NCI-H82 treated with DMSO at 0.1 percent for 48 hours (cell line): Measurements from ENCODE around the gene IDI2.
"Not testable (repeated sequence)": the region's sequence is repeated elsewhere in the genome, so short reads cannot be mapped to it uniquely, and the experiment has no call there.

ENCODE experiments used
- DNase-seq: peaks from one replicate; lab custom pipeline; 2025; ENCODE audit not compliant: unreplicated experiment; lab: John Stamatoyannopoulos, UW

Gene IDI2

DNA sequence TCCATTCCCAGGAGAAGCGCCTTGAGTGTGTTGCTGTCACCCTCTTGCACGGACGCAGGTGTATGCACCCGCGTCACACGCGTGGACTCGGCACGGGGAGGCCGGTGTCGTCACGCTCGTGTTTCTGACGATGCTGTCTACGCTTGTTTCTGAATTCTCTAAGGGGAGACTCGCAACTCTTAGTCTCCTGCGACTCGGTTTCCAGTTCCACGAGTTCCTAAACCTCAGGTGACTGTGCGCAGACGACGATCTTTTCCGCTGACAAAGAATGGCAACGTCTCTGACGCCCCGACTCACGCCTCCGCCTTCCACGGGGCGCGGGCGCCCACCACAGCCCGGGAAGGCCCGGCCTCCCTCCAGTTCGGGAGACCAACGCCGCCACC, 22.7 kb upstream of the IDI2 start:
- DNase-seq, result no peak

DNA sequence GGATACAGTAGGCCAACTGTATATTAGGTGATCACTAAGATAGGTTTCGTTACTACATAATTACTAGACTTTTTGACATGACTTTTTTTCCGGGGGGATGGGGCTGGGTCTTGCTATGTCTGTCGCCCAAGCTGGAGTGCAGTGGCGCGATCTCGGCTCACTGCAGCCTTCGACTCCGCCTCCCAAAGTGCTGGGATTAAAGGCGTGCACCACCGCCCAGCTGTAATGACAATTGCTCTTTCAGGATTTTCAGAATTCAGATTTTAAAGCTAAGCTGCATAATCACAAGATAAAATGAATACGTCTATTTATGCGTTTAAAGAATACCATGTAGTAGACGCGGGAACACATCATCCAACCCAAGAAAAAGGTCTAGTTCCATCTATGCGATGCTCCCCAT, 22.3 kb upstream of the IDI2 start:
- DNase-seq, result no peak

DNA sequence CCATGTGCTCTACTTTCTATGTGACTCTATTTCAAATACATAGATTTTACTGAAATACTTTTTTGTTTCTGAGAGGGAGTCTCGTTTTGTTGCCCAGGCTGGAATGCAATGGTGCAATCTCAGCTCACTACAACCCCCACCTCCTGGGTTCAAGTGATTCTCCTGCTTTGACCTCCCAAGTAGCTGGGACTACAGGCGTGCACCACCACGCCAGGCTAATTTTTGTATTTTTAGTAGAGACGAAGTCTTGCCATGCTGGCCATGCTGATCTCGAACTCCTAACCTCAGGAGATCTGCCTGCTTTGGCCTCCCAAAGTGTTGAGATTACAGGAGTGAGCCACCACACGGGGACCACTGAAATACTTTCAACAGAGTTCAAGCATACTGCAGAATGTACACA, 19.8 kb upstream of the IDI2 start:
- no peak for DNase-seq

DNA sequence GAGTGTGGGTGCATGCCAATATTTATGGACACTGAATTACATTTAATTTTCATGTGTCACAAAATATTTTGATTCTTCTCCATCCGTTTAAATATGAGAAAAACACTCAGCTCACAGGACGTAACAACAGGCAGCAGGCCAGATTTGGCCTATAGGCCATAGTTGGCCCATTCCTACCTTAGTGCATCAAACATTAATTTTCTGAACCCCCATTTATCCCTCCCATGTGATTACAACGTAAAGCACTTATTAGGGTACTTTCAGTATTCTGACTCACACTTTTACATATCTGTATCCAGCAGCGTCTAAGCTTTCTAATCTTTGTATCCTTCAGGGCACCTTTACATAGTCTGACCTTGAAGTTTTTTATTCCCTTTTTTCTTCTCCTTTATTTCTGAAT, 19.3 kb upstream of the IDI2 start:
- no peak for DNase-seq

DNA sequence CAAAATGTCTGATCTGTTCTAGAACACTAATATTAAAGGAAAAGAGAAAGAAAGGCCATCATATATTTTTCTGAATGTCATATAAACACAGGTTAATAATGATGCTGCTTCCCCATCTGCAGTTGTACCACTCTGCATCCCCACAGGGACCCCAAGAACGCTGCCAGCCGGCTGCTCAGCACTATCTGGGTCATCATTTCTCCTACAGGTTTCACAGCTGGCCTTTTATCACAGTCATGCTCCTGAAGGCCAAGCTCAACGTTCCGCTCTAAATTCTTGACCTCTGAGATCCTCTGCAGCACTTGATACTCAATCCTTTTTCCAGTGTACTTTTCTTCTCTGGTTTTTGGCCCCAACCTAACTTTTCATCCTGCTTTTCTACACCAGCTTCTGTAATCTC, 18.5 kb upstream of the IDI2 start:
- DNase-seq, result no peak

DNA sequence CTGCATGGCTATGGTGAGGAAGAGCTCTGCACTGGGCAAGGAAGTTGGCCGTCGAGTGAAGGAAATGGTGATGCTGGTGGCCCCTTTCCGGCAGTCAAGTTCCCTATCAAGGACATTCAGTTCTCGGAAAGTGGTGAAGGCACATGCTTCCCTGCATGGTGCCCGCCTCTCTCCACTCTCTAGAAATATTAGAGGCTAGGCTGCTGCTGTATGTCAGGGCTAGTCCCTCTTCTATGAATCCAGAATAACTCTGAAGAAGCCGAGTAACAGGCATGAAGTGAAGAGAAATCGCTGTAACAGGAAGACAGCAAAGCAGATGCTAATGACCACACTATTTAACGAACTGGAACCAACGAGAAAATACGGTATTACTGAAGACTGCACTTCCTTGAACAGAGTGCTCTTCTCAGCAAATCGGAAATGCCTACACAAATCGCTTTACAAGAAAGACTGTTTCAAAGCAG, 17.9 kb upstream of the IDI2 start:
- DNase-seq, result no peak

DNA sequence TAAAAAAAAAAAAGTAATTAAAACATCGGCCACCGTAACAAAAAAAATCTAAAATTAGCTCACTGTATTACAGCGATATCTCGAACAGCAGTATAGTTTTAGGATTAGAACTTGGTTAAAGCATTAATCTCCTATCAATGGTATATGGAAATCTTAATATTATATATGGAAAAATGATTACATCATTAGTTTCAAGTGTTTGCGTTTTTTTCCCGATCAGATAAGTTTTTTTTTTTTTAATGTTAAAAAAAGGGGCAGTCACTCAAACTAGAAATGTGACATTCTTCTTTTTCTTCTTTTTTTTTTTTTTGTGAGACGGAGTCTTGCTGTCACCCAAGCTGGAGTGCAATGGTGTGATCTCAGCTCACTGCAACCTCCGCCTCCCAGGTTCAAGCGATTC, 15.9 kb upstream of the IDI2 start:
- DNase-seq, result no peak

DNA sequence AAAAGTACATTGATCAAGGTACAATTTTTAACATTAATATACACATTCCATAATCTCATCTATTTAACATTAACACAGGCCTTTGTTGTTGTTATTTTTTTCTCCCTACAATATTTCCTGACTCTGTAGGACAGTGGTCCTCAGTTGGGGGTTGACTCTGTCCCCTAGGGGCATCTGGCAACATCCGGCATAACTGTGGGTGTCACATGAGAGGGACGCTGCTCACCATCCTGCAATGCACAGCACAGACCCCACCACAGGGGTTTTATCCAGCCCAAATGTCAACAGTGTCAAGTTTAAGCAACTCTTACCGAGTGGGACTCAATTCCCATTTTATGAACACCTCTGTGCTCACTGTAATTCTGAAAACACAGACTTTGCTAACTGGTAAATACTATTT, 14.5 kb upstream of the IDI2 start:
- DNase-seq, result no peak

DNA sequence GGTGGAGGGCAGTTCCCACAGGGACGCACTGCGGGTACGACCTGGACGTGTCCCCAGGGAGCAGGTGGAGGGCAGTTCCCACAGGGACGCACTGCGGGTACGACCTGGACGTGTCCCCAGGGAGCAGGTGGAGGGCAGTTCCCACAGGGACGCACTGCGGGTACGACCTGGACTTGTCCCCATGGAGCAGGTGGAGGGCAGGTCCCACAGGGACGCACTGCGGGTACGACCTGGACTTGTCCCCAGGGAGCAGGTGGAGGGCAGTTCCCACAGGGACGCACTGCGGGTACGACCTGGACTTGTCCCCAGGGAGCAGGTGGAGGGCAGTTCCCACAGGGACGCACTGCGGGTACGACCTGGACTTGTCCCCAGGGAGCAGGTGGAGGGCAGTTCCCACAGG, 13.1 kb upstream of the IDI2 start:
- DNase-seq, result not testable (repeated sequence)

DNA sequence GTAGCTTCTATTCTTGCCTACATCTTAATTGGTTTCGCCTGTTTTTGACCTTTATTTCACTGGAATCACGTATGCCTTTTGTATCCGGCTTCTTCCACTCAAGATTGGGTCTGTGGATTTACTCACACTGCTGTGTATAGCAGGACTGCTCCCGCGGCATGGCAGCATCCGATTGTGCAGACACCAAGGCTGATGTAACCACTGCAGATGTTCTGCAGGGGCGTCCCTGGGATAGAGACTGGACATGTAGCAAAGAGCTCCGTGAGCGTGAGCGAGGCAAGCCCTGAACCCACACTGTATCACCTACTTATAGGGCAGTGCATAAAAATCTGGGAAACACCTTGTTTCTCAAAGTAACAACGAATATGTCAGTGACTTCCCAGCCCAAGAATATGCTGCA, 11.4 kb upstream of the IDI2 start:
- DNase-seq, result no peak

DNA sequence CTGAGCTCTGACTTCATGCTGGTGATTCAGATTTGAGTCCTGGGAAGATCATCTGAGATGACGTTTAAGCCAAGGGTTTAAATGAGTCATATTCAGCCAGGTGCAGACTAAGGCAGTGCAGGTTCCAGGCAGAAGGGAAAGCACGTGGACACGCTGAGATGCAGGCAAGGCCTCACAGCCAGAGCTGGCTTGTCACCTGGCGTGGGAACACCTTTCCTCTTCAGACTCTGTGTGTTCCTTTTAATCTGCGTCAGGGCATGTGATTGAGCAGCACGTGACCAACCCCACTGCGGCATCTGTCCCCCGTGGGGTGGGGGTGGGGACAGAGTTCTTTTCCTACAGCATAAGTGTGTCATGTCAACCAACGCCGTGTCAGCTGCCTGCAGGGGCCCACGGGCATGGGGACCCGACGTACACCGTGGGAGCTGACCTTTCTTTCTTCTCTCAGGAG, 10.7 kb upstream of the IDI2 start:
- DNase-seq, result no peak

DNA sequence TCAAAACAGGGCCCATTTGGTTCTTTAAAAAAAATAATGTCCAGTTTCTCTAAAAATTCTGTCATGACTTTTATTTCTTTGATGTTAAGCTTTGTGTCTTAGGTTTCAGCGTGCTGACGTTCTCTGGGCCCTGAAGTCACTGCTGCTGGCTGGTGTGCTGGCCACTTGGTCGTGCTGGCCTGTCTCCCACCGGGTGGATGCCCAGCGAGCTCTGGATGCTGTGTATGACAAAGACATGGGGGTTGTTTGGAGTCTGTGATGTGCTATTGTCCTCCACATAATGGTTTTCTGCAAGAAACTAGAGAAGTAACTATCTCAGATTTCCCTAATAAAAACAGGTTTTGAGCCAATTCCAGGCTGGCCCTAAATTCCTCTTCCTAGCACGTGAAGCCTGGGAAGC, 9.5 kb upstream of the IDI2 start:
- DNase-seq, result no peak

DNA sequence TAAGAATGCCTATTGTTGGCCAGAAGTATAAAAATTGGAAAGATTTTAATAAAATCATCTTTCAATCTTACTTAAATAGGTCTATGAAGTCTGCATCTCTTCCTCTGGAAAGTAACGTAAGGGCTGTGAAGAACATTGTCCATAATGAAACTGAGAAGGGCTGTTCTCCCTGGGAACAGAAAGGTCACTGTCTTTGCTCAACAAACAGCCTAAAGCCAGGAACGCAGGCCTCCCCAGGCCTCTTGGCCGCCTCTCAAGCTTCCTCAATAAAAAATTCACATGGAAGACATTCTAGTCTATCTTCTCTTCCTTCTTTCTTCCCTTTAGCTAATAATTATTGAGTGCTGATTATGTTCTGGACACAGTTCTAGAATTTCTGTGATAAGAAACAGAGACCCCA, 9.1 kb upstream of the IDI2 start:
- no peak for DNase-seq

DNA sequence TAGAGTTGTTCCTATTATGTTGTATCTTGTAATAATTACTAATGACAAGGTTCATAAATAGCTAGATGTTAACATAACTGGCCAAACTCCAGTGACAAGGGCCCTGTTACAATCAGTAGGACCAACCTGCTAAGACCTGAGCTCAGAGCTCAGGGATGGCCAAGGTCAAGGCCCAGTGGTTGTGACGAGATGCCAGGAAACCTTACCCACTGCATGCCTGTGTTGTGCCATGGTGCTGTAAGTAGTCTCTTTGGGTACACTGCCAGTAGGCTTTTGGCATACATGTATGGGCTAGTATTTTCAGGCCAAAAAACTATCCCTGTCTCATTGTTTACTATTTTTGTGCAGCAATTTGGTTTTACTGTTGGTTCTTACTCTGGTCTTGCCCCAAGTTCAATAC, 7.9 kb upstream of the IDI2 start:
- DNase-seq, result no peak

DNA sequence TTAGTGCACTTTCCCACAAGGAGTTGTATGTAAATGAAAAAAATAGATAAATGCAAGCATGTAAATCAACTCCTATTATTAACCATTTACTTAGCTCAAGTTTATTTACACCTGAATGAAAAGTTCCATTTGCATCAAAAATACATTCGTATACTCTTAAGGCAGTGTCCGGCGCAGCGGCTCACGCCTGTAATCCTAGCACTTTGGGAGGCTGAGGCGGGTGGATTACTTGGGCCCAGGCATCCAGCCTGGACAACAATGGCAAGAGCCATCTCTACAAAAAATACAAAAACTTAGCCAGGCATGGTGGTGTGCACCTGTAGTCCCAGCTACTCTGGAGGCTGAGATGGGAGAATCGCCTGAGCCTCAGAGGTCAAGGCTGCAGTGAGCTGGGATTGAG, 4.2 kb upstream of the IDI2 start:
- DNase-seq, result no peak

DNA sequence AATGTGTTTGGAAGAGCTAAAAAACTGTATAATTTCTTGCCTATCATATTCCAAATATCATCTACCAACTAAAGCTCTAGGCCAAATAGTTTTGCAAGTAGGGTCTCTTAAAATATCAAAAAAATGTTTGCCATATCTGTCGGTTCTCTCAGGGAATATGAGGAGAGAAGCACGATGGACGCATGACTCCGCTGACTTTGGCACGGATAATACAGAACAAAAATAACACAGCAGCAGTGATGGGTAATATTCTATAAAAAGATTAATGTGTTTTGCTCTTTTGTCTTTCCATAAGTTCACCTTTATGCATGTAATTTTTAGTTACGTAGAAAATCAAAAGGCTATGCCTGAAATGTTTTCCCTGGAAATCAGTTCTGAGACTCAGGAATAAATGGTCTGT, 919 bp upstream of the IDI2 start:
- no peak for DNase-seq

DNA sequence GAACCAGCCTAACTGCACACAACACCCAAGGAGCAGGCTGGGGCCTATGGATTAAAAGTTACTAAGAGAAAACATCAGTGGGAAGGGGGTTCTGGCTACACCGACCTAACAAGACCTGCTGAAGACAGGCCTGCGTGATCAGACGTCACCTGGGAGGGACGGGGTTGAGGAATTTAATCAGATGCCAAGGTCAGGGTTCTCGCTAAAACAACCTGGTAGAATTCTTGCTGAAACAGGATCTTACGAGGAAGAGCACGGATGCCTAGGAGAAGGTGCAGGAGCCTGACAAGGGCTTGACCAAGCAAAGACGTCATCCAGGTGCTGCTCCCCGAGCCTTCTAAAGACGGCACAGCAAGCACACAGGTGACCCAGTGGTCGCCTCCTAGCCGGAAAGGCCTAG, 1.6 kb downstream of the IDI2 start:
- no peak for DNase-seq

DNA sequence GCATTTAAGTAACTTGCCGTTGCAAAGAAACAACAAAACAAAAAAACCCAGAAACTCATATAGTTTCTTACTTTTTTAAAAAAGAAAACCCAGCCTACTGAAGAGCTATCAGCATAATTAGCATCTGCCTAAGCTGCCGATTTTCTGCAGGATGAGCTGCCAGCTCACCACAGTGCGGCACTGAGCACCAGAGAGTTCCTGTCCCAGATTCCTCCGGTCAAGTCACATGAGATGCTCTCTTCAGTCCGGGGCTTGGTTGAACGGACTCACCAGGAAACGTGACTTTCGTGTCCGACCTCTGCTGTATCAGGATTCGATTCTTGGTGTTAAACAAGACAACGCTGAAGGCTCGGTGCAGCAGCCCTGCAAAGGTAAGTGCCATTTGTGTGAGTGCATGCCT, 3.2 kb downstream of the IDI2 start:
- DNase-seq, result no peak

DNA sequence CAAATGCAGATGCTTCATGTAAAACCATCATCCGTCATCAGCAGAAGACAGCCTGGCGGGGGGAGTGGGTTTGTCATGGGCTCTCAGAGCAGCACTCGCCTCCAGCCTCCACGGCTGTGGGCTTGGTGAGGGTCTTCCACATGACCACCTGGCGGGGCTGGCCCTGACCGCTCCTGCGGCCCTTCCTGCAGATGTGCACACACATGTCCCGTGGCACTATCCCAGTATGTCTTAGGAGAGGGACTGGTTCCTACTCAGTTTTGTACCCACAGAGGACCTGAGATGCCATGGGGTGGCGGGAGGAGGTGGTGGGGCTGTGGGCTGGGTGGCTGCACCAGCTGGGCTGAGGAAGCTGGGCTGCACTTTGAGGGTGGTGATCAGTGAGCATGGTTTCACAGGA, 4.7 kb downstream of the IDI2 start:
- no peak for DNase-seq

DNA sequence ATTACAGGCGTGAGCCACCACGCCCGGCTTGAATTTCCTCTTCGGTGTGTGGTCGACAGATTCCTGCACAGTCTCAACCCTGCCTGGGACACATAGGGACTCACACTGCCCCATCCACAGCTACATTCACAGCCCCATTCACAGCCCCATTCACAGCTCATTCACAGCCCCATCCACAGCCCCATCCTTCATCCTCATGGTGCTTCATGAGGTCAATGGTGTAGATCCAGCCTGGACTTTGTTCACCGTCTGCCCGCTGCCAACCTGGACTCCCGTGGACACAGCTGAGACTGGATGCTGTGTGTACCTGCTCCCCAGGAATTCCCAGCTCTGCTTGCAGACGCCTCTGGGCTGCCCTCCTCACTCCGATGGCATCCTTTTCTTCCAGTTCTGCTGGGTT, 5.2 kb downstream of the IDI2 start:
- DNase-seq, result no peak

DNA sequence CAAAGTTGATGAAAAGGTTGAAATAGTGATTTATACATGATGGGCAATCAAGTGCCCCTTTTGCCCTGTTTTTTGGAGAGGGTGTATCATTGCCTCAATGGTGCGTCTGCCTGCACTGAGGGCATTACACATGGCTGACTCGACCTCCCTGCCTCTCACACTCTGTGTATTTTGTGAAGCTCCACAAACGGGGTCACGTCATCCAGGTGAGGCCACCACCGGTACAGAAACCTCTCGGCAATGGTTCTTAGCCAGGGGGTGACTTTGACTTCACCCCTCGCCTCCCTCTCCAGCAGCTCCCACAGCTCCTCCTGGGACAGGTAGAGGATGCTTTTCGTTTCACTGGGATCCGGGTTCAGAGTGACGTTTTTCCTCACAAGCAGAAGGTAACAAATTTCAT, 6.3 kb downstream of the IDI2 start:
- no peak for DNase-seq

DNA sequence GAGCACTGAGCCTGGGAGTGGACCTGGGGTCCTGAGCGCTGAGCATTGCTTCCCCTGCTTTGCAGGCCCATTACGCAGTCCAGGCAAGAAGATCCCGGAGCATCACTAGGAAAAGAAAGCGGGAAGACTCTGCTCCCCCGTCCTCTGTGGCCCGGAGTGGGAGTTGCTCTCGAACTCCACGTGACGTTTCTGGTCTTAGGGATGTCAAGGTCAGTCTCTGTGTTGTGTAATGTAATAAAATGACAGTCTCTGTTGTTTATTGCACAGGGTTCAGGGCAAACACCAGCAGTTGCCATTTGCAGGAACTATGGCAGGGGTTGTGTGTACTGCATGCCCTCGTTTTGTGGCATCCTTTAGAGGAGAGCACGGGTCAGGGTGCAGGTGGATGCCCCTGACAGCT, 10.0 kb downstream of the IDI2 start:
- no peak for DNase-seq

DNA sequence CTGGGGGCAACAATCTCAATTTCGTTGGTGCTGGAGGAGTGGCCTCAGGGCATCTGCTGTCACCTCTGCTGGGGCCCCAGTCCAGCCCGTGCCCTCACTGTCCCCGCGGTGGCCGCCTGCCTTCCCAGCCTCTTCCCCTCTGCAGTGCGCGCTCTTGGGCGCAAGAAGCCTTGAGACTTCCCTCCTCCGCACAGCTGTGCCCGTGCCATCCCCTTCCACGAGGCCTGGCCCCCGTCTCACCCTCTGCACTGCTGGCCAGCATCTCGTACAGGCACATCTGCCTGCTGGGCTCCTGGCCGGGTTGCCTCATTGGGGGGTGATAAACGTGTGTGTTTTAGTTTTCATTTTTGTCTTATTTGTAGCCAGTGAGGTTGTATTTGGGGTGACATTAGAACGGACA, 14.0 kb downstream of the IDI2 start:
- no peak for DNase-seq

DNA sequence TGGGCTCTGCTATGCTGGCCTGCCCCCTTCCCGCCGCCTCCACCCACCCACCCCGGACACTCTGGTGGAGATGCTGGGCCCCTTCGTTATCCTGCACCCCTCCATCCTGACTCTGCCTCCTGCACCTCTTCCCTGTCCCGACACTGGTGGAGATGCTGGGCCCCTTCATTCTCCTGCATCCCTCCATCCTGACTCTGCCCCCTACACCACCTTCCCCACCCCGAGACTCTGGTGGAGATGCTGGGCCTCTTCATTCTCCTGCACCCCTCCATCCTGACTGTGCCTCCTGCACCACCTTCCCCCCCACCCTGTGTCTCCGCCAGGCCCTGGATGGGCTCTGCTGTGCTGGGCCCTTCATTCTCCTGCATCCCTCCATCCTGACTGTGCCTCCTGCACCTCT, 15.0 kb downstream of the IDI2 start:
- no peak for DNase-seq
